ENCODE measurements around the gene GSTM3. TPM values are rescaled to one million over a fixed set of nuclear protein-coding genes. Genes with fewer than 3 reads are reported as not detected.
A peak's percentile ranks its signal among the peaks of the same experiment; 100 is the strongest.

Gene GSTM3
- total RNA-seq, 2 donors from 2014 or later = 68.5 to 73.8 TPM

GRCh38 chr1:109728870-109729269 lies 12.0 kb downstream of the GSTM3 start:
- ATAC-seq (no peak), DNase-seq (peak in 2 of 4 donors; percentile 43 to 63)
- no peaks in the 10 kb centered on the region for H3K27me3 ChIP-seq
- no peaks in the 10 kb centered on the region for H3K36me3 ChIP-seq (replicated peaks in 1 of 2; ENCODE audit: insufficient read depth in 1 of 2, low read depth in 2 of 2)
- TF ChIP-seq CTCF (IDR thresholded peaks at IDR 0.05) (no peak), POLR2A (IDR thresholded peaks at IDR 0.05) (no peak)
- H3K9me3 ChIP-seq = no peaks in the 10 kb centered on the region
- no peak overlapping the region for H3K4me3 ChIP-seq
- 44 to 58% methylated on average over 7 of the region's 7 CpGs for WGBS, 2 donors
- intact Hi-C loops (cut with DNase I) = no loop called here
- H3K4me1 ChIP-seq = peaks cover 77% of the 10 kb centered on the region
- H3K27ac ChIP-seq = no peak overlapping the region

- H3K9me3 ChIP-seq = no peaks in the 10 kb centered on the region
- ATAC-seq (no peak), DNase-seq (peak in 2 of 4 donors; percentile 41 to 44)
- WGBS, 2 donors = 57 to 60% methylated on average over 12 of the region's 12 CpGs
- no peaks in the 10 kb centered on the region for H3K36me3 ChIP-seq (replicated peaks in 1 of 2; ENCODE audit: insufficient read depth in 1 of 2, low read depth in 2 of 2)
- TF ChIP-seq POLR2A (IDR thresholded peaks at IDR 0.05) (no peak), CTCF (IDR thresholded peaks at IDR 0.05) (no peak)
- H3K4me3 ChIP-seq = no peak overlapping the region
- no peak overlapping the region for H3K27ac ChIP-seq
- no peaks in the 10 kb centered on the region for H3K27me3 ChIP-seq
- intact Hi-C loops (cut with DNase I) = no loop called here
- H3K4me1 ChIP-seq = peaks cover 65% of the 10 kb centered on the region
Observed at GRCh38 chr1:109726728-109727373, 14.0 kb downstream of the GSTM3 start.

- WGBS, 2 donors = 72 to 79% methylated on average over 1 of the region's 1 CpG
- H3K27ac ChIP-seq = peak overlapping the region in 1 of 4 donors; percentile 2
- TF ChIP-seq CTCF (IDR thresholded peaks at IDR 0.05) (no peak), POLR2A (IDR thresholded peaks at IDR 0.05) (no peak)
- H3K27me3 ChIP-seq = no peaks in the 10 kb centered on the region
- H3K4me3 ChIP-seq = no peak overlapping the region
- H3K4me1 ChIP-seq = peaks cover 56% of the 10 kb centered on the region
- no peak for ATAC-seq
- H3K9me3 ChIP-seq = no peaks in the 10 kb centered on the region
- H3K36me3 ChIP-seq (replicated peaks in 1 of 2; ENCODE audit: insufficient read depth in 1 of 2, low read depth in 2 of 2) = no peaks in the 10 kb centered on the region
- no peak for DNase-seq
- intact Hi-C loops (cut with DNase I) = no loop called here
Observed at GRCh38 chr1:109726007-109726406, 14.8 kb downstream of the GSTM3 start.

- intact Hi-C loops (cut with DNase I) = no loop called here
- no peaks in the 10 kb centered on the region for H3K27me3 ChIP-seq
- no peaks in the 10 kb centered on the region for H3K9me3 ChIP-seq
- no peak for ATAC-seq
- peaks cover 51% of the 10 kb centered on the region for H3K4me1 ChIP-seq
- no peak overlapping the region for H3K4me3 ChIP-seq
- no peaks in the 10 kb centered on the region for H3K36me3 ChIP-seq (replicated peaks in 1 of 2; ENCODE audit: insufficient read depth in 1 of 2, low read depth in 2 of 2)
- TF ChIP-seq CTCF (IDR thresholded peaks at IDR 0.05) (no peak), POLR2A (IDR thresholded peaks at IDR 0.05) (no peak)
- WGBS, 2 donors = 56 to 62% methylated on average over 4 of the region's 4 CpGs
- H3K27ac ChIP-seq = peak overlapping the region in 1 of 4 donors; percentile 2
- no peak for DNase-seq
Observed at GRCh38 chr1:109725510-109725909, 15.3 kb downstream of the GSTM3 start.

- 85 to 87% methylated on average over 5 of the region's 5 CpGs for WGBS, 2 donors
- no peak for TF ChIP-seq CTCF (IDR thresholded peaks at IDR 0.05)
- no peak for TF ChIP-seq POLR2A (IDR thresholded peaks at IDR 0.05)
- no peak for DNase-seq
- no peaks in the 10 kb centered on the region for H3K36me3 ChIP-seq (replicated peaks in 1 of 2; ENCODE audit: insufficient read depth in 1 of 2, low read depth in 2 of 2)
- no peaks in the 10 kb centered on the region for H3K27me3 ChIP-seq
- H3K4me3 ChIP-seq = no peak overlapping the region
- H3K27ac ChIP-seq = peak overlapping the region in 1 of 4 donors; percentile 2
- intact Hi-C loops (cut with DNase I) = no loop called here
- no peaks in the 10 kb centered on the region for H3K9me3 ChIP-seq
- peaks cover 48% of the 10 kb centered on the region for H3K4me1 ChIP-seq
- ATAC-seq = no peak
Observed at GRCh38 chr1:109724933-109725332, 15.9 kb downstream of the GSTM3 start.

All from body of pancreas (tissue), 4 donors.